ENCODE measurements around the gene PLEKHG3. TPM values are rescaled to one million over a fixed set of nuclear protein-coding genes. Genes with fewer than 3 reads are reported as not detected.

The PLEKHG3 gene
- total RNA-seq, 1 experiment from 2014 or later, result 34.0 TPM

GRCh38 chr14:64723691-64724577 lies 19.7 kb downstream of the PLEKHG3 start:
- intact Hi-C loops (cut with micrococcal nuclease; ENCODE audit: unreplicated experiment), result no loop called here
- Histone ChIP-seq H3K36me3 (ENCODE audit: control insufficient read depth, insufficient read depth, low read length) (no peaks in the 10 kb centered on the region), H3K27me3 (ENCODE audit: control insufficient read depth, insufficient read depth, low read length) (no peaks in the 10 kb centered on the region), H3K27ac (ENCODE audit: low read length) (no peak overlapping the region), H3K4me1 (ENCODE audit: control insufficient read depth, insufficient read depth, low read length) (peaks cover 31% of the 10 kb centered on the region), H3K9me3 (ENCODE audit: control insufficient read depth, insufficient read depth, low read depth, low read length) (no peaks in the 10 kb centered on the region), H3K4me3 (ENCODE audit: low read depth in 2 of 2, low read length in 2 of 2) (no peak overlapping the region)
- in situ Hi-C loops (cut with HindIII; ENCODE audit: low pct_unique_long_range_greater_than_20kb, low sequenced_read_pairs), result no loop called here
- ChIA-PET CTCF (interaction anchor here (1.1 kb wide), 1 partner anchor 45 kb away, joined by 4 read pairs; no protein-coding TSS in a partner anchor), POLR2A (no interaction called here)
- no TSS peak for BruUV-seq (replicated peaks)
- DNase-seq (ENCODE audit: low read depth, low spot score) (no peak), ATAC-seq (no peak)
- TF ChIP-seq POLR2AphosphoS5 (IDR thresholded peaks at IDR 0.05; ENCODE audit: low read depth, low read length), result no peak
- TF ChIP-seq SIN3A (IDR thresholded peaks at IDR 0.05; ENCODE audit: borderline replicate concordance, insufficient read depth, low read depth, low read length), result no peak
- no peak for TF ChIP-seq CTCF (IDR thresholded peaks at IDR 0.05)
- no peak for TF ChIP-seq REST (IDR thresholded peaks at IDR 0.05; ENCODE audit: insufficient read depth in 1 of 2, low read depth in 2 of 2, low read length in 1 of 2)
- no peak for TF ChIP-seq TCF7L2 (IDR thresholded peaks at IDR 0.05; ENCODE audit: low read depth, low read length)

- Histone ChIP-seq H3K36me3 (ENCODE audit: control insufficient read depth, insufficient read depth, low read length) (no peaks in the 10 kb centered on the region), H3K27me3 (ENCODE audit: control insufficient read depth, insufficient read depth, low read length) (no peaks in the 10 kb centered on the region), H3K27ac (ENCODE audit: low read length) (no peak overlapping the region), H3K9me3 (ENCODE audit: control insufficient read depth, insufficient read depth, low read depth, low read length) (no peaks in the 10 kb centered on the region), H3K4me1 (ENCODE audit: control insufficient read depth, insufficient read depth, low read length) (peaks cover 31% of the 10 kb centered on the region), H3K4me3 (ENCODE audit: low read depth in 2 of 2, low read length in 2 of 2) (no peak overlapping the region)
- intact Hi-C loops (cut with micrococcal nuclease; ENCODE audit: unreplicated experiment), result no loop called here
- no TSS peak for BruUV-seq (replicated peaks)
- ATAC-seq, result no peak
- POLR2A ChIA-PET, result no interaction called here
- in situ Hi-C loops (cut with HindIII; ENCODE audit: low pct_unique_long_range_greater_than_20kb, low sequenced_read_pairs), result no loop called here
- no peak for DNase-seq (ENCODE audit: low read depth, low spot score)
- no peak for TF ChIP-seq SIN3A (IDR thresholded peaks at IDR 0.05; ENCODE audit: borderline replicate concordance, insufficient read depth, low read depth, low read length)
- no peak for TF ChIP-seq REST (IDR thresholded peaks at IDR 0.05; ENCODE audit: insufficient read depth in 1 of 2, low read depth in 2 of 2, low read length in 1 of 2)
- TF ChIP-seq TCF7L2 (IDR thresholded peaks at IDR 0.05; ENCODE audit: low read depth, low read length), result no peak
- no peak for TF ChIP-seq CTCF (IDR thresholded peaks at IDR 0.05)
- no peak for TF ChIP-seq POLR2AphosphoS5 (IDR thresholded peaks at IDR 0.05; ENCODE audit: low read depth, low read length)
- CTCF ChIA-PET, result interaction anchor here (1.1 kb wide), 1 partner anchor 44 kb away, joined by 4 read pairs; no protein-coding TSS in a partner anchor
Observed at GRCh38 chr14:64724578-64724930, 20.3 kb downstream of the PLEKHG3 start.
